Breast epithelium (tissue), 3 donors: ENCODE data around the gene BAIAP3.

Experiments
- CTCF ChIP-seq, 3 donors: fragments of 450-650 bp; IDR thresholded peaks; one replicate each; pipeline ENCODE4 v1.5.1; 2016 to 2017; ENCODE audit warnings: antibody characterized with exemption in 3 of 3, mild to moderate bottlenecking in 3 of 3, moderate library complexity in 3 of 3
- POLR2A ChIP-seq: fragments of 450-650 bp; IDR thresholded peaks from one replicate; pipeline ENCODE4 v1.6.1; 2016; ENCODE audit warnings: antibody characterized with exemption, mild to moderate bottlenecking, moderate library complexity
- POLR2AphosphoS5 ChIP-seq, 3 donors: sonication (generic); formaldehyde crosslinking; IDR thresholded peaks; one replicate each; pipeline ENCODE4 v1.6.1; 2017; ENCODE audit warnings: antibody characterized with exemption in 3 of 3

GRCh38 chr16:1340730-1341494 is 7.5 kb downstream of the BAIAP3 start:
- TF ChIP-seq POLR2A (no peak), CTCF (IDR thresholded peaks at IDR 0.05) (no peak), POLR2AphosphoS5 (IDR thresholded peaks at IDR 0.05) (no peak)
